Amygdala (tissue), 56 donors: Measurements from ENCODE around the gene SELENOO.

Source experiments
- DNase-seq, 56 donors: peaks; one replicate each; lab custom pipeline; 2025; lab: John Stamatoyannopoulos, UW

SELENOO gene

GRCh38 chr22:50210378-50211139 lies 9.7 kb downstream of the SELENOO start:
- no peak for DNase-seq

GRCh38 chr22:50211147-50211546 lies 10.3 kb downstream of the SELENOO start:
- no peak for DNase-seq

- no peak for DNase-seq
Measured at GRCh38 chr22:50213263-50213662, 12.5 kb downstream of the SELENOO start.

GRCh38 chr22:50215297-50216054 lies 14.7 kb downstream of the SELENOO start:
- no peak for DNase-seq

- no peak for DNase-seq
Measured at GRCh38 chr22:50216055-50216683, 15.4 kb downstream of the SELENOO start.

- no peak for DNase-seq
Measured at GRCh38 chr22:50216684-50217520, 16.1 kb downstream of the SELENOO start.

- DNase-seq, result no peak
Measured at GRCh38 chr22:50217543-50218152, 16.8 kb downstream of the SELENOO start.

GRCh38 chr22:50218153-50218995 lies 17.6 kb downstream of the SELENOO start:
- no peak for DNase-seq

- DNase-seq, result peak in 16 of 56 donors; percentile 25 to 77 (median 34)
Measured at GRCh38 chr22:50218996-50219727, 18.4 kb downstream of the SELENOO start.

- DNase-seq, result no peak
Measured at GRCh38 chr22:50219800-50220602, 19.2 kb downstream of the SELENOO start.

GRCh38 chr22:50220603-50221409 lies 20.0 kb downstream of the SELENOO start:
- no peak for DNase-seq

- no peak for DNase-seq
Measured at GRCh38 chr22:50221410-50222300, 20.8 kb downstream of the SELENOO start.

- DNase-seq, result no peak
Measured at GRCh38 chr22:50222508-50222907, 21.7 kb downstream of the SELENOO start.

- no peak for DNase-seq
Measured at GRCh38 chr22:50224071-50224470, 23.3 kb downstream of the SELENOO start.

- no peak for DNase-seq
Measured at GRCh38 chr22:50225200-50225969, 24.6 kb downstream of the SELENOO start.
